ENCODE results near the gene OSTF1. TPM values are rescaled to one million over a fixed set of nuclear protein-coding genes. Genes with fewer than 3 reads are reported as not detected.

OSTF1 gene
- total RNA-seq, 1 donor from 2014 or later: 9.8 TPM

- Mint-ChIP-seq H3K36me3 (ENCODE audit: insufficient read depth) (no peaks in the 10 kb centered on the region), H3K27ac (no peak overlapping the region), H3K4me1 (ENCODE audit: low read depth) (peaks cover 5% of the 10 kb centered on the region), H3K9me3 (ENCODE audit: low read depth) (no peaks in the 10 kb centered on the region), H3K4me3 (ENCODE audit: low read depth) (no peak overlapping the region), H3K27me3 (no peaks in the 10 kb centered on the region)
- TF ChIP-seq CTCF (IDR thresholded peaks at IDR 0.05; ENCODE audit: unreplicated experiment): no peak
- no peak for DNase-seq (ENCODE audit: low spot score, unreplicated experiment)
These were observed 21.0 kb downstream of the OSTF1 start for GRCh38 chr9:75109210-75109839.

- peaks cover 5% of the 10 kb centered on the region for H3K4me1 Mint-ChIP-seq (ENCODE audit: low read depth)
- H3K9me3 Mint-ChIP-seq (ENCODE audit: low read depth): no peaks in the 10 kb centered on the region
These were observed 22.8 kb downstream of the OSTF1 start for GRCh38 chr9:75111019-75111622.

GRCh38 chr9:75112789-75113188 lies 24.5 kb downstream of the OSTF1 start:
- H3K9me3 Mint-ChIP-seq (ENCODE audit: low read depth): no peaks in the 10 kb centered on the region
- peaks cover 5% of the 10 kb centered on the region for H3K4me1 Mint-ChIP-seq (ENCODE audit: low read depth)
- no peaks in the 10 kb centered on the region for H3K36me3 Mint-ChIP-seq (ENCODE audit: insufficient read depth)
- no peak for TF ChIP-seq CTCF (IDR thresholded peaks at IDR 0.05; ENCODE audit: unreplicated experiment)
- H3K27me3 Mint-ChIP-seq: no peaks in the 10 kb centered on the region
- H3K27ac Mint-ChIP-seq: no peak overlapping the region
- DNase-seq (ENCODE audit: low spot score, unreplicated experiment): no peak
- no peak overlapping the region for H3K4me3 Mint-ChIP-seq (ENCODE audit: low read depth)

More at GRCh38 chr9:75111019-75111622, 22.8 kb downstream of the OSTF1 start:
- no peak for DNase-seq (ENCODE audit: low spot score, unreplicated experiment)
- Mint-ChIP-seq H3K27me3 (no peaks in the 10 kb centered on the region), H3K27ac (peak overlapping the region; percentile 78), H3K36me3 (ENCODE audit: insufficient read depth) (no peaks in the 10 kb centered on the region), H3K4me3 (ENCODE audit: low read depth) (no peak overlapping the region)
- no peak for TF ChIP-seq CTCF (IDR thresholded peaks at IDR 0.05; ENCODE audit: unreplicated experiment)

GRCh38 chr9:75116306-75116705 lies 28.0 kb downstream of the OSTF1 start:
- no peak overlapping the region for H3K27ac Mint-ChIP-seq
- no peaks in the 10 kb centered on the region for H3K9me3 Mint-ChIP-seq (ENCODE audit: low read depth)
- H3K27me3 Mint-ChIP-seq: no peaks in the 10 kb centered on the region
- DNase-seq (ENCODE audit: low spot score, unreplicated experiment): no peak
- TF ChIP-seq CTCF (IDR thresholded peaks at IDR 0.05; ENCODE audit: unreplicated experiment): no peak
- H3K4me1 Mint-ChIP-seq (ENCODE audit: low read depth): peaks cover 5% of the 10 kb centered on the region
- H3K36me3 Mint-ChIP-seq (ENCODE audit: insufficient read depth): peaks cover 7% of the 10 kb centered on the region
- H3K4me3 Mint-ChIP-seq (ENCODE audit: low read depth): no peak overlapping the region

- no peaks in the 10 kb centered on the region for H3K9me3 Mint-ChIP-seq (ENCODE audit: low read depth)
- peaks cover 4% of the 10 kb centered on the region for H3K4me1 Mint-ChIP-seq (ENCODE audit: low read depth)
- no peak overlapping the region for H3K4me3 Mint-ChIP-seq (ENCODE audit: low read depth)
- peaks cover 7% of the 10 kb centered on the region for H3K36me3 Mint-ChIP-seq (ENCODE audit: insufficient read depth)
- TF ChIP-seq CTCF (IDR thresholded peaks at IDR 0.05; ENCODE audit: unreplicated experiment): no peak
- no peak for DNase-seq (ENCODE audit: low spot score, unreplicated experiment)
- no peaks in the 10 kb centered on the region for H3K27me3 Mint-ChIP-seq
- no peak overlapping the region for H3K27ac Mint-ChIP-seq
These were observed 29.2 kb downstream of the OSTF1 start for GRCh38 chr9:75117564-75117963.
